ENCODE results near the gene NNT. TPM values are rescaled to one million over a fixed set of nuclear protein-coding genes. Genes with fewer than 3 reads are reported as not detected.

The NNT gene
- polyA plus RNA-seq, 1 donor (not counting 4 experiments of a cell fraction or from before 2014, with no cell fraction given): 23.3 TPM

- peaks cover 1 to 6% of the 10 kb centered on the region in 2 experiments for H3K36me3 ChIP-seq (ENCODE audit: control insufficient read depth in 2 of 2, extremely low read depth in 1 of 2, insufficient read depth in 2 of 2, low read length in 2 of 2)
- H2AFZ ChIP-seq (ENCODE audit: control insufficient read depth, low read length): no peak overlapping the region
- H3K4me1 ChIP-seq (ENCODE audit: control insufficient read depth, extremely low read depth, insufficient read depth, low read length): no peaks in the 10 kb centered on the region
- no peak for DNase-seq (ENCODE audit: low read depth, low spot score)
- no peak overlapping the region for H3K4me2 ChIP-seq (ENCODE audit: control insufficient read depth, extremely low read depth, insufficient read depth, low read depth, low read length)
- dilution Hi-C loops (cut with MboI; ENCODE audit: extremely low pct_ligation_motif_present, low sequenced_read_pairs): no loop called here
- H3K79me2 ChIP-seq (ENCODE audit: control insufficient read depth, insufficient read depth, low read length): no peaks in the 10 kb centered on the region
- no peak overlapping the region for H3K27ac ChIP-seq (ENCODE audit: control insufficient read depth, insufficient read depth, low read length)
- no peak overlapping the region for H3K4me3 ChIP-seq (ENCODE audit: control insufficient read depth in 2 of 3, extremely low read depth in 1 of 3, insufficient read depth in 2 of 3, low read depth in 1 of 3, low read length in 3 of 3)
- no peak for TF ChIP-seq EZH2 (IDR thresholded peaks at IDR 0.05; ENCODE audit: low read length)
- TF ChIP-seq CTCF (optimal IDR thresholded peaks at IDR 0.05 in 1 of 3, IDR thresholded peaks at IDR 0.05 in 1 of 3, conservative IDR thresholded peaks at IDR 0.05 in 1 of 3; ENCODE audit: extremely low read depth in 1 of 3, insufficient read depth in 2 of 3, low read length in 3 of 3): no peak
- H3K9ac ChIP-seq (ENCODE audit: control insufficient read depth, extremely low read depth, insufficient read depth, low read length): no peak overlapping the region
- no peaks in the 10 kb centered on the region for H3K9me3 ChIP-seq (ENCODE audit: control insufficient read depth, low read depth, low read length)
- H3K9me1 ChIP-seq (ENCODE audit: control insufficient read depth, extremely low read depth, insufficient read depth, low read length): no peaks in the 10 kb centered on the region
- H4K20me1 ChIP-seq (ENCODE audit: control insufficient read depth, extremely low read depth, insufficient read depth, low read length): no peaks in the 10 kb centered on the region
- FAIRE-seq: no peak
- H3K27me3 ChIP-seq (ENCODE audit: control insufficient read depth, extremely low read depth, insufficient read depth, low read length): no peaks in the 10 kb centered on the region
Observed at GRCh38 chr5:43636076-43636475, 33.1 kb downstream of the NNT start.

DNA sequence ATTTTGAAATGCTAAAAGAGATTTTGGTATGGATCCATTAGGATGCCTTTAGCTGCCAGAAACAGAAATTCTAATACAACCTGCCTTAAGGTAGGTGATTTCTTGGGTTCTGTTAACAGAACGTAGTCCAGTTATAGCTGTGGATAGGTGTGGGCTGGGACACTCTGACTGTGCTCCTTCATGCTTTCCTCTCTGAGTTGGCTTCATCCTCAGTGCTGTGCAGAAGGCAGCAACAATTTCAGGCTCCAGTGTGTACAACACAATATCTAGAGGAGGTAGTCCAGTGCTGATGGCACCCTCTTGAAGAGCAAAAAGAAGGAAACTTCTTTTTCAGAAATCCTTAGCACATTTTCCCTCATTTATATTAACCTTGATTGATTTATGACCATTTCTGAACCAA is 34.4 kb downstream of the NNT start:
- H3K4me3 ChIP-seq (ENCODE audit: control insufficient read depth in 2 of 3, extremely low read depth in 1 of 3, insufficient read depth in 2 of 3, low read depth in 1 of 3, low read length in 3 of 3): no peak overlapping the region
- H3K4me1 ChIP-seq (ENCODE audit: control insufficient read depth, extremely low read depth, insufficient read depth, low read length): no peaks in the 10 kb centered on the region
- H3K9ac ChIP-seq (ENCODE audit: control insufficient read depth, extremely low read depth, insufficient read depth, low read length): no peak overlapping the region
- H2AFZ ChIP-seq (ENCODE audit: control insufficient read depth, low read length): no peak overlapping the region
- no peak for DNase-seq (ENCODE audit: low read depth, low spot score)
- H3K9me3 ChIP-seq (ENCODE audit: control insufficient read depth, low read depth, low read length): no peaks in the 10 kb centered on the region
- no peaks in the 10 kb centered on the region for H4K20me1 ChIP-seq (ENCODE audit: control insufficient read depth, extremely low read depth, insufficient read depth, low read length)
- peaks cover 1 to 4% of the 10 kb centered on the region in 2 experiments for H3K36me3 ChIP-seq (ENCODE audit: control insufficient read depth in 2 of 2, extremely low read depth in 1 of 2, insufficient read depth in 2 of 2, low read length in 2 of 2)
- H3K27ac ChIP-seq (ENCODE audit: control insufficient read depth, insufficient read depth, low read length): no peak overlapping the region
- no peak overlapping the region for H3K4me2 ChIP-seq (ENCODE audit: control insufficient read depth, extremely low read depth, insufficient read depth, low read depth, low read length)
- dilution Hi-C loops (cut with MboI; ENCODE audit: extremely low pct_ligation_motif_present, low sequenced_read_pairs): no loop called here
- TF ChIP-seq CTCF (optimal IDR thresholded peaks at IDR 0.05 in 1 of 3, IDR thresholded peaks at IDR 0.05 in 1 of 3, conservative IDR thresholded peaks at IDR 0.05 in 1 of 3; ENCODE audit: extremely low read depth in 1 of 3, insufficient read depth in 2 of 3, low read length in 3 of 3): no peak
- no peak for TF ChIP-seq EZH2 (IDR thresholded peaks at IDR 0.05; ENCODE audit: low read length)
- no peaks in the 10 kb centered on the region for H3K79me2 ChIP-seq (ENCODE audit: control insufficient read depth, insufficient read depth, low read length)
- FAIRE-seq: no peak
- no peaks in the 10 kb centered on the region for H3K9me1 ChIP-seq (ENCODE audit: control insufficient read depth, extremely low read depth, insufficient read depth, low read length)
- no peaks in the 10 kb centered on the region for H3K27me3 ChIP-seq (ENCODE audit: control insufficient read depth, extremely low read depth, insufficient read depth, low read length)

Data from keratinocyte (primary cell).